ENCODE data around the gene FCHSD2.

GRCh38 chr11:72921028-72921716, 220.9 kb downstream of the FCHSD2 start:
- TF ChIP-seq ZC3H11A (IDR thresholded peaks at IDR 0.05) (no peak), HOXB5 (CRISPR knock-in tag; IDR thresholded peaks at IDR 0.05) (no peak), JUNB (IDR thresholded peaks at IDR 0.05) (no peak), CTCF (IDR thresholded peaks at IDR 0.05) (no peak), POLR2A (IDR thresholded peaks at IDR 0.05; ENCODE audit: low read length) (no peak), MYC (IDR thresholded peaks at IDR 0.05; ENCODE audit: borderline replicate concordance, low read length) (no peak), USF2 (IDR thresholded peaks at IDR 0.05) (no peak), TP53 (CRISPR knock-in tag; IDR thresholded peaks at IDR 0.05) (no peak), HMGXB4 (CRISPR knock-in tag; IDR thresholded peaks at IDR 0.05; ENCODE audit: borderline replicate concordance) (no peak), ATOH8 (CRISPR knock-in tag; IDR thresholded peaks at IDR 0.05; ENCODE audit: low read depth) (no peak), PHF8 (IDR thresholded peaks at IDR 0.05; ENCODE audit: borderline replicate concordance, low read depth) (no peak), HOXB13 (CRISPR knock-in tag; IDR thresholded peaks at IDR 0.05; ENCODE audit: low read depth) (no peak), JUN (IDR thresholded peaks at IDR 0.05) (no peak)
